NCI-H146 treated with DMSO at 0.1 percent for 48 hours (cell line): ENCODE data around the gene NKX2-4.
"Not testable (repeated sequence)": the region's sequence is repeated elsewhere in the genome, so short reads cannot be mapped to it uniquely, and the experiment has no call there.

Source experiments
- DNase-seq: peaks from one replicate; lab custom pipeline; 2025; ENCODE audit not compliant: unreplicated experiment; lab: John Stamatoyannopoulos, UW

Gene NKX2-4

DNA sequence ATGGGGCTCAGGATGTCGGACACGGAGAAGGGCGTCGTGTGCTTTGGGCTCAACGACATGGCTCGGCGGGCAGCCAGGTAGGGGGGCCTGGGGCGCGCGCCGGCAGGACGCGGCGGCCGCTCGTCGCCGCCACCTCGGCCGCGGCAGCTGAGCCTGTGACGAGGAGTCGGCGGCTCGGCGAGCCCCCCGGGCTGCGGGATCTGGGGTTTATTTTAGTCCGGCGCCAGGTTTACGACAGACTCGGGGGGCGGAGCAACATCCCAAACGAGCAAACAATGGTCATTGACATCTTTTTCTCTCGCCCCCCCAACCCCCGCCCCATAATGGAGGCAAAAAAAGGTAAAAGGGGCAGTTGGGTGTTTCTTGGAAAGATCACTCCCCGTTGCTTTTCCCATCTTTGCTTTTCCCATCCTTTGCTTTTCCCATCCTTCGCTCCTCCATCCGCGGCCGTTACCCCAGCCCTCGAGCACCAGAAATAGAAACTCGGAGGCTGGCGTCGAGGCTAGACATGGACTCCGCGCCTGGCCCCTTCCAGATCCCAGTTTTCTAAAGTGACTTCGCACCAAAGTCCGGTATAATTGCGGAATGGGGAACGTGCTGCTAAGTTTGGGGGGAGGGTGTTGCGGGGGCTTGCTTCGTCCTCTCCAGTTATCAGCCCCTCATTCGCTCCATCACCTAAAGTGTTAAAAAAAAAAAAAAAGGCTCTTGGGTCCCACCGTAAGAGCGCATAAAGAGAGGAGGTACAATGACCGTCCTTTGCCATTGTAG lies at the start of gene NKX2-4:
Gene NKX2-4, minus strand, starts transcription at position 186 of the 768 bp plus-strand sequence. Its CDS starts 127 bp downstream, at position 59.
- no peak for DNase-seq

GRCh38 chr20:21437816-21438215 lies 40.5 kb upstream of the NKX2-4 start:
- DNase-seq: no peak

- no peak for DNase-seq
Observed at GRCh38 chr20:21437248-21437647, 39.9 kb upstream of the NKX2-4 start.

- DNase-seq: no peak
Observed at GRCh38 chr20:21436205-21436604, 38.9 kb upstream of the NKX2-4 start.

GRCh38 chr20:21435576-21435975 lies 38.2 kb upstream of the NKX2-4 start:
- no peak for DNase-seq

GRCh38 chr20:21433329-21433890 lies 36.1 kb upstream of the NKX2-4 start:
- DNase-seq: no peak

- no peak for DNase-seq
Observed at GRCh38 chr20:21432911-21433310, 35.6 kb upstream of the NKX2-4 start.

GRCh38 chr20:21430020-21430419 lies 32.7 kb upstream of the NKX2-4 start:
- DNase-seq: peak; percentile 11

DNA sequence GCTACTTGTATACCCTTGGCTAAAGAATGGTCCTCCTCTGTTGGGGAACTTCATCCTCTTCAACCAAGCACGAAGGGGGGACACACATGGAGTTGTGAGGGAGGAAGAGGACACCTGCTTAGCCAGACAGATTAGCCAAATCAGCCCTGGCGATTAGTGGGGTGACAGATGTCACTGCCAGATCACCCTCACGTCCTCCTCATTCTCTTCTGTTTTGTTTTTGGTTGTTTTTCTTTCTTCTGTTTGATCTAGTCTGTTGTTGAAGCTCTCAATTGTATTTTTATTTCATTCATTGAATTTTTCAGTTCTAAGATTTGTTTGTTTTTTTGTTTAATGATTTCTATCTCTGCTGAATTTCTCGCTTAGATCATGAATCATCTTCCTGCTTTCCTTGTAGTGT lies 27.5 kb upstream of the NKX2-4 start:
- no peak for DNase-seq

DNA sequence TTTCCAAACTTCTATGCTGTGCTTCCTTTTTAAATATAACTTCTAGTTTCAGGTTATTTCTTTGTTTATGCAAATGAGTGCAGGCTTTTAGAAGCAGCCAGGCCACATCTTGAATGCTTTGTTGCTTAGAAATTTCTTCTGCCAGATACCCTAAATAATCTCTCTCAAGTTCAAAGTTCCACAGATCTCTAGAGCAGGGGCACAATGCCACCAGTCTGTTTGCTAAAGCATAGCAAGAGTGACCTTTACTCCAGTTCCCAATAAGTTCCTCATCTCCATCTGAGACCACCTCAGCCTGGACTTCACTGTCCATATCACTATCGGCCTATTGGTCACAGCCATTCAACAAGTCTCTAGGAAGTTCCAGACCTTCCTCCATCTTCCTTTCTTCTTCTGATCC lies 26.4 kb upstream of the NKX2-4 start:
- DNase-seq: not testable (repeated sequence)

DNA sequence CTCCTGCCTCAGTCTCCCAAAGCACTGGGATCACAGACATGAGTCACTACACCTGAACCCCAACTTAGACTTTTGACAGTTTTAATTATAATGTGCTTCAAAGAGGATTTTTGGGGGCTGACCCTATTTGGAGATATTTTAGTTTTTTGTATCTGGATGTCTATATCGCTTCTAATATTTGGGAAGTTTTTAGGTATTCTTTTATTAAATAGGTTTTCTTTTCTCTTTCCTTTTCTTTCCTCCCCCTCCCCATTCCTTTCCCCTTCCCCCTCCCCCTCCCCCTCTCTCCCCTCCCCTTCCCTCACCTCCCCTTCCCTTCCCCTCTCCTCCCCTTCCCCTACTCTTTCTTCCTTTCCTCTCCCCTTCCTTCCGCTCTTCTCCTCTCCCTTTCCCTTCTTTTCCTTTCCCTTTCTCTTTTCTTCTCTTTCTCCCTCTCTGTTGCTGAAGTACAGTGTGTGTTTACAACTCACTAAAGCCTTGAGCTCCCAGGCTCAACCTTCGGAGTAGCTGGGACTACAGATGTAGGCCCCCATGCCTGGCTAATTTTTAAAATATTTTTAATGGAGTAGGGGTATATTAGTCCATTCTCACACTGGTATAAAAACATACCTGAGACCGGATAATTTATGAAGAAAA lies 24.4 kb upstream of the NKX2-4 start:
- DNase-seq: no peak

- not testable (repeated sequence) for DNase-seq
Observed at GRCh38 chr20:21419147-21419546, 21.8 kb upstream of the NKX2-4 start.

DNA sequence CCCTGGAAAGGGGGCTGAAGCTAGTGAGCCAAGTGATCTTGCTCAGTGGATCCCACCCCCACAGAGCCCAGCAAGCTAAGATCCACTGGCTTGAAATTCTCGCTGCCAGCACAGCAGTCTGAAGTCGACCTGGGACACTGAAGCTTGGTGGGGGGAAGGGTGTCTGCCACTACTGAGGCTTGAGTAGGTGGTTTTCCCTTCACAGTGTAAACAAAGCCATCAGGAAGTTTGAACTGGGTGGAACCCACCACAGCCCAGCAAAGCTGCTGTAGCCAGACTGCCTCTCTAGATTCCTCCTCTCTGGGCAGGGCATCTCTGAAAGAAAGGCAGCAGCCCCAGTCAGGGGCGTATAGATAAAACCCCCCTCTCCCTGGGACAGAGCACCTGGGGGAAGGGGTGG lies 16.7 kb upstream of the NKX2-4 start:
- DNase-seq: not testable (repeated sequence)

GRCh38 chr20:21411725-21412124 lies 14.4 kb upstream of the NKX2-4 start:
- no peak for DNase-seq

DNA sequence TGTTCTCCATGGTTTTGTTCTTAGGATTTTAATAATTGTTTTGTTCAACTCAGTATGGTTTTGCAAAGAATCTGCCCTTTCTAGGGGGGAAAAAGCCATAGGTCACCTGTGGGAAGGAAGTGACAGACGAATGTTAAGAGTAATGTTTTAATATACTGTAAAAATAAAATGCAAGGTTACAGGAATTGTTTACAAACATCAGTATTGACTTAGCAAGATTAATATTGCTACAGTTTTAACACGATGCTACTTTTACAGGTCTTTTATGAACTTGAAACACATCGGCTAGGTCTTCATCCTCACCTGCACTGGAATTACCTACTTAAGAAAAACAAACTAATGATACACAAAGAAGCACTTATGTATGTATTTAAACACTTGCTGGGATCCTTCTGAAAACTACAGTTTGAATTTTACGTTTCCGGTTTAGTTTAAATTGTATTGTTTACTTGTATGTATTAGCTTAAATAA lies 1.7 kb upstream of the NKX2-4 start:
- DNase-seq: no peak

DNA sequence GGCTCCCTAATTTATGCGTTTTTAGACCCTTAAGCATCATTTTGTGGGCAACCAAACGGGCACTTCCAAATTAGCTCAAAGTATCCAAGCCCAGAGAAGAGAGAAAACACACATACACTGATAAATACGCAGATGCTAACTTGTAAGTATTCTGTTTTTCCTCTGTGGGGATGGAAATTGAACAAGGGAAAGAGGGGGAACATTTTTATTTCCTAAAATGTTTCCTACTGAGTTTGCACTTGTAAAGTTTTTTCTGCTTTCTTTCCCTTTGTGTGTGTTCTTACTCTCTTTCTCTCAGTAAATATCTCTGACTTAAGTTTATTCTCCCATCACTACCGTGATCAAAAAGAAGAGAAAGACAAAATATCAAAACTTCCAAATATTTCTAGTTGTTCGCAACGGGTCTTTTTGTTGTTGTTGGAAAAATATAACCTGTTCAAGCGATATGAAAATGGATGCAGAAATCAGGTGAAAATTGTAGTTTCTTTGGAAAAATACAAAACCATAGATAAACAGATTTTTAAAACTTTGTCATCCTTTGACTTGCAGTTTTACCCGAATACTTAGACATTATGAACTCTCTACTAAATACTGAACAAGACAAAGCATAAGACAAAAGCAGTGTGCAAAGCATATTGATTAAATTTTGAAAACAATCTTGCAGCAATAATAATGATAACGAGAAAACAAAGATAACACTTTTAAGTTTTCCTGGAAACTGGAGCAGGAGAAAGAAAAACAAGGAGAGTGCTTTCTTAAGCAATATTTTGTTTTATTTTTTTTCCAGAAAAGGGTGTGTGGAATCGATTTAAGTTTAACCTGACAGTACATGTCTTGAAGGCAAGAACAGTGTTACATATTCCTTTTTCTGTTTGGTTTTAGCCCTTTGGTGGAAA lies 1.0 kb upstream of the NKX2-4 start:
- no peak for DNase-seq

DNA sequence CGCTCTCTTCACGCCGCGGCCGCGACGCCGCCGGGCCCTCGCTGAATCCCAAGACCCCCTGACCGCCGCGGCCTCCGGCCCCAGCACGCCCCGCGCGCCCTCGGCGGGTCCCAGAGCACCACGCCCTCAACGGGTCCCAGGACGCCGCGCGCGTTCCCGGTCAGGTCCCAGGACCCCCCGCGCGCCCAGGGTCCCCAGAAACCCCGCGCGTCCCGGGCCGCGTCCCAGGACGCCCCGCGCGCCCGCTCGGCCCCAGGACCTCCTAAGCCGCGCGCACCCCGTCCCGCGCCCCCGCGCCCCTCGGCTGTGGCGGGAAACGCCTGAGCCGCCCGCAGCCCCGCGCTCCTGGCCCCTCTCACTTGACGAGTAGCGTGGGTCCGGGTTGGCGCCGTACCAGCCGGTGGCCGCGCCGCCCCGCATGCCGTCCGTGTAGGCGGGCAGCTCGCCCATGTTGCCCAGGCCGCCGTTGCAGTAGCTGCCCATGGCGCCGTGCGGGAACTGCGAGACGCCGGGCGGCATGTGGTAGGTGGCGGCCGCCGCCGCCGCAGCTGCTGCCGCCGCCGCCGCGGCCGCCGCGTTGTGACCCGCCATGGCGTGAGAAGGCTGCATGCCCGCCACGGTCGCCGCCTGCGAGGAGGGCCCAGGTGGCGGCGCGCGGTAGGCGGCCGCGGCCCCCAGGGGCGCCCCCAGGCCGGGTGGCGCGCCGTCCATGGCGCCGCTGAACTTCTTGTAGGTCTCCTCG lies 556 bp downstream of the NKX2-4 start:
- DNase-seq: no peak

DNA sequence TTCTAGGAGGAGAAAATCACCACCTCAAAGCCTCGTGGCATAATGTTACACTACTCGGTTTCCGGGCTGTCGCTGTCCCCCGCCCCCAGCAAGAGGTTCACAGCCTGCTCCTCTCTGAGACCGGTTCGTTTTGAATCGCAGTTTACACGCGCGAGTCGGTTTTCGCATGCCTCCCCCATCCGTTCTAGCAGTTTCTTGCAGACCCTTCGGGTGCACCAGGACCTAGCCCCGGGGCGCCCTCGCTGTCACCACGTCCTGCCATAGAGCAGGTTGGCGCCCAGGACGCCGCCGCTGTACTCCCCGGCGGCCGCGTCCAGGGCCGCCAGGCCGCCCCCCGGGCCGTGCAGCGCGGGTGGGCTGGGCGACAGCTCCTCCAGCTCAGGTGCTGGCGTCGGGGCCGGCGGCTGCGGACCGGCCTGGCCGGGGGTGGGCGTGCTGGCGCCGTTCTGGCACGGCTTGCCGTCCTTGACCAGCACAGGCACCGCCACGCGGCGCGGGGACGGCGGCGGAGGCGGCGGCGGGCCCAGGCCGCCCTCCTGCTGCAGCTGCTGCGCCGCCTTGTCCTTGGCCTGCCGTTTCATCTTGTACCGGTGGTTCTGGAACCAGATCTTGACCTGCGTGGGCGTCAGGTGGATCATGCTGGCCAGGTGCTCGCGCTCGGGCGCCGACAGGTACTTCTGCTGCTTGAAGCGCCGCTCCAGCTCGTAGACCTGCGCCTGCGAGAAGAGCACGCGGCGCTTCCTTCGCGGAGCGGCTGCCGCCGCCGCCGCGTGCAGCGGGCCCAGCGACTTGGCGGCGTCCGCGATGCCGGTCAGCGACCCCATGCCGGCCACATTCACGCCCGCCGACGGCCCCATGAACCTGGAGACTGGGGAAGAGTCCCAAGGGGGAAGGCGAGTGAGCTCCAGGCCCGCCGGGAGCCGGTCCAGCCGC lies 1.4 kb downstream of the NKX2-4 start:
- no peak for DNase-seq

GRCh38 chr20:21395051-21395665 lies 2.2 kb downstream of the NKX2-4 start:
- DNase-seq: no peak
